PC-9 (cell line): ENCODE data around the gene HEG1. TPM values are rescaled to one million over a fixed set of nuclear protein-coding genes. Genes with fewer than 3 reads are reported as not detected.

ENCODE experiments used
- BruUV-seq: library from RNA; stranded (reverse); fragments of 400-500 nt; replicated peaks from 2 replicates; lab custom pipeline; 2021; lab: Mats Ljungman, UMichigan
- CTCF ChIA-PET: fragments of 300-600 bp; sonication (Branson Sonifier 250); formaldehyde crosslinking; loops from one replicate; lab custom pipeline; 2022; ENCODE audit warnings: antibody characterized with exemption; lab: Charles Lee
- POLR2A ChIA-PET: fragments of 300-600 bp; sonication (Branson Sonifier 250); formaldehyde crosslinking; loops from one replicate; lab custom pipeline; 2022; ENCODE audit warnings: antibody characterized with exemption; ENCODE audit not compliant: unreplicated experiment; lab: Charles Lee
- DNase-seq, 2 experiments: peaks; one replicate each; pipeline versions ENCODE4 v3.0.0 to v3.0.0-alpha.2; 2015 to 2022; ENCODE audit warnings: mixed read lengths in 1 of 2
- H2AFZ ChIP-seq: fragments of 200-600 bp; sonication (generic); 2 replicates; pipeline ENCODE4 v1.8.1; 2017; ENCODE audit warnings: antibody characterized with exemption
- H3F3A ChIP-seq: fragments of 200-600 bp; sonication (generic); 2 replicates; pipeline ENCODE4 v1.8.1; 2017; ENCODE audit warnings: antibody characterized with exemption, mild to moderate bottlenecking, low read depth; ENCODE audit not compliant: insufficient read depth
- H3K27ac ChIP-seq: fragments of 200-600 bp; sonication (generic); 2 replicates; pipeline ENCODE4 v1.6.1; 2016; ENCODE audit warnings: mixed run types
- H3K27me3 ChIP-seq: fragments of 200-600 bp; sonication (generic); 2 replicates; pipeline ENCODE4 v1.6.1; 2016; ENCODE audit warnings: low read depth, mixed run types; ENCODE audit not compliant: insufficient read depth
- H3K36me3 ChIP-seq: fragments of 200-600 bp; sonication (generic); 2 replicates; pipeline ENCODE4 v1.6.1; 2016; ENCODE audit warnings: low read depth, mixed run types
- H3K4me1 ChIP-seq: fragments of 200-600 bp; sonication (generic); replicated peaks from 2 replicates; pipeline ENCODE4 v1.6.1; 2016; ENCODE audit warnings: mixed run types; ENCODE audit not compliant: insufficient read depth
- H3K4me2 ChIP-seq: fragments of 200-600 bp; sonication (generic); 2 replicates; pipeline ENCODE4 v1.6.1; 2017; ENCODE audit warnings: mixed run types
- H3K4me3 ChIP-seq: fragments of 200-600 bp; sonication (generic); 2 replicates; pipeline ENCODE4 v1.6.1; 2016; ENCODE audit warnings: mixed run types
- H3K79me2 ChIP-seq: fragments of 200-600 bp; sonication (generic); 2 replicates; pipeline ENCODE4 v1.6.1; 2017; ENCODE audit warnings: low read depth, mixed run types
- H3K9me2 ChIP-seq: fragments of 200-600 bp; sonication (generic); 2 replicates; pipeline ENCODE4 v1.8.1; 2017; ENCODE audit warnings: mild to moderate bottlenecking; ENCODE audit not compliant: insufficient read depth
- H3K9me3 ChIP-seq: fragments of 200-600 bp; sonication (generic); 2 replicates; pipeline ENCODE4 v1.8.1; 2016; ENCODE audit warnings: low read depth; ENCODE audit not compliant: insufficient read depth
- H4K20me1 ChIP-seq: fragments of 200-600 bp; sonication (generic); 2 replicates; pipeline ENCODE4 v1.8.1; 2017; ENCODE audit not compliant: insufficient read depth
- EZH2 ChIP-seq: fragments of 200-600 bp; sonication (generic); IDR thresholded peaks from 2 replicates; pipeline ENCODE4 v1.8.0; 2017; ENCODE audit warnings: antibody characterized with exemption, low read depth
- intact Hi-C: fragments of 100-400 bp; cut with micrococcal nuclease; formaldehyde crosslinking; loops from one replicate; pipeline ENCODE4 v1.10.0; 2022; ENCODE audit not compliant: unreplicated experiment
- total RNA-seq: library from RNA; stranded (reverse); gene quantifications from 2 replicates; pipeline ENCODE4 v1.2.3, GENCODE V29; 2021
- TF ChIP-seq, protein P1 (sequence below): fragments of 200-600 bp; sonication (generic); conservative IDR thresholded peaks from 2 replicates; pipeline ENCODE4 v1.6.1; 2017; ENCODE audit warnings: mixed run types, antibody characterized with exemption, mild to moderate bottlenecking, moderate library complexity

HEG1 gene
- total RNA-seq, 1 experiment from 2014 or later: 33.5 TPM

DNA sequence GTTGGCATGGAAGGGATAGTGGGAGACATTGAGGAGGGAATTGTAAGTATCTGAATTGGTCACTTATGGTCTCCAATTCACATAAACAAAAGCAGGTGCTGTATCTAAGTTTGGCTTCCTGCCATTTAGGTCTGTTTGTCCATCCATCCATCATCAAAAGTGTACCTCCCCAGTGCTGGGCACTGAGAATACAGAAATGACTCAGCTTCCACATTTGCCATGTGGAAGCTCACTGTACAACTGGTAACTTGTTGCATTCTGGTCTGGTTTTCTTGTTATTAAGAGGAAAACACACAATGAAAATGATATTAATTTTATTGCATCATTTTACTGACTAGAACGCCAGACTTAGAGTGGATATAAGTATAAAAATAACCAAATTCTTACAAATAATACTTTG lies 90.4 kb downstream of the HEG1 start:
- CTCF ChIA-PET: no interaction called here
- H3K36me3 ChIP-seq: no peaks in the 10 kb centered on the region
- H3K9me2 ChIP-seq: no peaks in the 10 kb centered on the region
- DNase-seq: no peak
- H4K20me1 ChIP-seq: no peaks in the 10 kb centered on the region
- POLR2A ChIA-PET: no interaction called here
- H3K27ac ChIP-seq: no peak overlapping the region
- no peaks in the 10 kb centered on the region; the same call in 1 of the 2 replicates for H3K4me1 ChIP-seq
- no peak overlapping the region for H3K4me3 ChIP-seq
- no peak overlapping the region for H3K4me2 ChIP-seq
- no peaks in the 10 kb centered on the region for H3K9me3 ChIP-seq
- no TSS peak for BruUV-seq
- H2AFZ ChIP-seq: no peak overlapping the region
- intact Hi-C loops: no loop called here
- no peaks in the 10 kb centered on the region for H3K79me2 ChIP-seq
- TF ChIP-seq, protein P1, sequence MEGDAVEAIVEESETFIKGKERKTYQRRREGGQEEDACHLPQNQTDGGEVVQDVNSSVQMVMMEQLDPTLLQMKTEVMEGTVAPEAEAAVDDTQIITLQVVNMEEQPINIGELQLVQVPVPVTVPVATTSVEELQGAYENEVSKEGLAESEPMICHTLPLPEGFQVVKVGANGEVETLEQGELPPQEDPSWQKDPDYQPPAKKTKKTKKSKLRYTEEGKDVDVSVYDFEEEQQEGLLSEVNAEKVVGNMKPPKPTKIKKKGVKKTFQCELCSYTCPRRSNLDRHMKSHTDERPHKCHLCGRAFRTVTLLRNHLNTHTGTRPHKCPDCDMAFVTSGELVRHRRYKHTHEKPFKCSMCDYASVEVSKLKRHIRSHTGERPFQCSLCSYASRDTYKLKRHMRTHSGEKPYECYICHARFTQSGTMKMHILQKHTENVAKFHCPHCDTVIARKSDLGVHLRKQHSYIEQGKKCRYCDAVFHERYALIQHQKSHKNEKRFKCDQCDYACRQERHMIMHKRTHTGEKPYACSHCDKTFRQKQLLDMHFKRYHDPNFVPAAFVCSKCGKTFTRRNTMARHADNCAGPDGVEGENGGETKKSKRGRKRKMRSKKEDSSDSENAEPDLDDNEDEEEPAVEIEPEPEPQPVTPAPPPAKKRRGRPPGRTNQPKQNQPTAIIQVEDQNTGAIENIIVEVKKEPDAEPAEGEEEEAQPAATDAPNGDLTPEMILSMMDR: no peak
- no peak for TF ChIP-seq EZH2
- H3F3A ChIP-seq: no peaks in the 10 kb centered on the region
- no peaks in the 10 kb centered on the region for H3K27me3 ChIP-seq

DNA sequence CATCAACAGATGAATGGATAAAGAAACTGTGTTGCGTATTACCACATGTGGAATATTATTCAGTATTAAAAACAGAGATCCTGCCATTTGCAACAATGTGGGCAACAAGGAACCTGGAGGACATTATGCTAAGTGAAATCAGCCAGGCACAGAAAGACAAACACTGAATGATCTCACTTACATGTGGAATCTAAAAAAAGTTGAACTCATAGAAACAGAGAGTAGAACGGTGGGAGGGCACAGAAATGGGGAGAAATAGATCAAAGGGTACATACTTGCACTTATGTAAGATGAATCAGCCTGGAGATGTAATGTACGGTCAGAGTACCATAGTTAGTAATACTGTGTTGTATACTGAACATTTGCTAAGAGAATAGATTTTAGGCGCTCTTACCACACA lies 91.4 kb downstream of the HEG1 start:
- no peak overlapping the region for H2AFZ ChIP-seq
- no peaks in the 10 kb centered on the region for H3K9me3 ChIP-seq
- H4K20me1 ChIP-seq: no peaks in the 10 kb centered on the region
- H3K27ac ChIP-seq: no peak overlapping the region
- H3K4me2 ChIP-seq: no peak overlapping the region
- no TSS peak for BruUV-seq
- intact Hi-C loops: no loop called here
- no peak for DNase-seq
- no peaks in the 10 kb centered on the region for H3K27me3 ChIP-seq
- CTCF ChIA-PET: no interaction called here
- POLR2A ChIA-PET: no interaction called here
- H3K4me1 ChIP-seq: no peaks in the 10 kb centered on the region; the same call in 1 of the 2 replicates
- H3K9me2 ChIP-seq: no peaks in the 10 kb centered on the region
- no peaks in the 10 kb centered on the region for H3F3A ChIP-seq
- no peaks in the 10 kb centered on the region for H3K79me2 ChIP-seq
- H3K36me3 ChIP-seq: no peaks in the 10 kb centered on the region
- H3K4me3 ChIP-seq: no peak overlapping the region
- TF ChIP-seq, protein P1: no peak
- TF ChIP-seq EZH2: no peak

DNA sequence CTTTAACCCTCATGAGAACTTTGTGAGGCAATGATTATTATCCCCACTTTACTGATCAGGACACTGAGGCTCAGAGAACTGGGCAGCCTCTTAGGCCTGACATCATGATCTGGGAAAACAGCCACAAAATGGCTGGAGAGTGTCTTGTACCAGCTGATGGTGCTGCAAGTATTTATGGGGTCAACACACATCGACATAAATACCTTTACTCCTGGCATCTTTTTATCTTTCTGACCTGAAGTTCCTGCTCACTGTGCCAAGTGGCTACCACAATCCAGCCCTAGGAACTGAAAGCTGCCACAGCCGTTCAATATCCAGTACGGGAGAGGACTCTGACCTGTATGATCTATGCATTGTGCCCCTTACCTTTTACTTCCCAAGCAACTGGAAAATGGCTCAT lies 92.0 kb downstream of the HEG1 start:
- Histone ChIP-seq H3K4me3 (no peak overlapping the region), H3K9me3 (no peaks in the 10 kb centered on the region), H3K79me2 (no peaks in the 10 kb centered on the region), H3K27me3 (no peaks in the 10 kb centered on the region), H4K20me1 (no peaks in the 10 kb centered on the region), H3K36me3 (no peaks in the 10 kb centered on the region), H2AFZ (no peak overlapping the region), H3K4me1 (no peaks in the 10 kb centered on the region; the same call in 1 of the 2 replicates), H3F3A (no peaks in the 10 kb centered on the region), H3K27ac (no peak overlapping the region), H3K4me2 (no peak overlapping the region), H3K9me2 (no peaks in the 10 kb centered on the region)
- intact Hi-C loops: no loop called here
- no peak for DNase-seq
- CTCF ChIA-PET: no interaction called here
- no TSS peak for BruUV-seq
- POLR2A ChIA-PET: no interaction called here
- TF ChIP-seq, protein P1: no peak
- TF ChIP-seq EZH2: no peak
